Activated CD8-positive, alpha-beta T cell treated with anti-CD3 and anti-CD28 coated beads for 36 hours (primary cell): Measurements from ENCODE around the gene MRNIP. TPM values are rescaled to one million over a fixed set of nuclear protein-coding genes. Genes with fewer than 3 reads are reported as not detected.

Experiments used
- ATAC-seq: fragments of 200-7000 bp; cut with Tn5 transposase; one replicate; pipeline ENCODE4 v1.10.0; 2021; ENCODE audit warnings: mild to moderate bottlenecking, moderate library complexity
- CTCF ChIA-PET: fragments of 350-600 bp; sonication (Branson Sonifier 250); formaldehyde crosslinking; loops from one replicate; lab custom pipeline; 2021; ENCODE audit warnings: antibody characterized with exemption; lab: Charles Lee
- POLR2A ChIA-PET: fragments of 350-600 bp; sonication (Branson Sonifier 250); formaldehyde crosslinking; loops from one replicate; lab custom pipeline; 2021; ENCODE audit warnings: antibody characterized with exemption; lab: Charles Lee
- DNase-seq: peaks from one replicate; pipeline ENCODE4 v3.0.0-alpha.2; 2020
- H3K27ac Mint-ChIP-seq: one replicate; pipeline ENCODE4 v1.8.0; 2021; ENCODE audit warnings: mild to moderate bottlenecking, mixed read lengths
- H3K27me3 Mint-ChIP-seq: one replicate; pipeline ENCODE4 v1.8.0; 2021; ENCODE audit warnings: mixed read lengths
- H3K36me3 Mint-ChIP-seq: one replicate; pipeline ENCODE4 v1.8.0; 2021; ENCODE audit warnings: low read depth, mixed read lengths
- H3K4me1 Mint-ChIP-seq: one replicate; pipeline ENCODE4 v1.8.0; 2021; ENCODE audit warnings: low read depth, mixed read lengths
- H3K4me3 Mint-ChIP-seq: one replicate; pipeline ENCODE4 v1.8.0; 2021; ENCODE audit warnings: mild to moderate bottlenecking, moderate library complexity, mixed read lengths
- H3K9me3 Mint-ChIP-seq: one replicate; pipeline ENCODE4 v1.8.0; 2021; ENCODE audit warnings: mixed read lengths
- intact Hi-C: fragments of 100-400 bp; cut with micrococcal nuclease; formaldehyde crosslinking; loops from one replicate; pipeline ENCODE4 v1.10.0; 2022
- total RNA-seq, 2 experiments: library from RNA; stranded (reverse); gene quantifications; one replicate each; pipeline ENCODE4 v1.2.3, GENCODE V29; 2021
- TF ChIP-seq, protein P1 (sequence below): fragments of 200-600 bp; IDR thresholded peaks from one replicate; pipeline ENCODE4 v1.8.0; 2022; ENCODE audit warnings: antibody characterized with exemption, mild to moderate bottlenecking

MRNIP gene
- total RNA-seq, 2 experiments from 2014 or later: 19.8 to 21.5 TPM

DNA sequence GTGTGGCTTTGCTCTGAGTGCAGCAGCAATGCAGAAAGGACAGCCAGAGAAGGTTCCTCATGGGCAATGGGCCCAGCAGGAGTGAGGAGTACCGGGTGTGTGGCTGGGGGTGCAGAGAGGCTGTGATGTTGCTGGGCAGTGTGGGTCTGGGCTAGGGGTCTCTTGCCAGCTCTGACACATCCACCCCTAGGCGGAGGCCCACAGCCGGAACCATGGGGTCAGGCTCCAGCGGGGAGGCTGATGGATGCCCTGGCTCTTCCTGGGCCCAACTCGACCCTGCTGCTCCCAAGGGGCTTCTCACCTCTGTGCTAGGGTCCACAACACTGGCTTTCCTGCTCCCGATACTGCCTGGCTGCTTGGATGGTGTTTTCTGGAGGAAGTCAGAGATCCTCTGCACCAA is 29.2 kb upstream of the MRNIP start:
- ChIA-PET CTCF (no interaction called here), POLR2A (no interaction called here)
- H3K27ac Mint-ChIP-seq: no peak overlapping the region
- H3K27me3 Mint-ChIP-seq: no peaks in the 10 kb centered on the region
- TF ChIP-seq, protein P1, sequence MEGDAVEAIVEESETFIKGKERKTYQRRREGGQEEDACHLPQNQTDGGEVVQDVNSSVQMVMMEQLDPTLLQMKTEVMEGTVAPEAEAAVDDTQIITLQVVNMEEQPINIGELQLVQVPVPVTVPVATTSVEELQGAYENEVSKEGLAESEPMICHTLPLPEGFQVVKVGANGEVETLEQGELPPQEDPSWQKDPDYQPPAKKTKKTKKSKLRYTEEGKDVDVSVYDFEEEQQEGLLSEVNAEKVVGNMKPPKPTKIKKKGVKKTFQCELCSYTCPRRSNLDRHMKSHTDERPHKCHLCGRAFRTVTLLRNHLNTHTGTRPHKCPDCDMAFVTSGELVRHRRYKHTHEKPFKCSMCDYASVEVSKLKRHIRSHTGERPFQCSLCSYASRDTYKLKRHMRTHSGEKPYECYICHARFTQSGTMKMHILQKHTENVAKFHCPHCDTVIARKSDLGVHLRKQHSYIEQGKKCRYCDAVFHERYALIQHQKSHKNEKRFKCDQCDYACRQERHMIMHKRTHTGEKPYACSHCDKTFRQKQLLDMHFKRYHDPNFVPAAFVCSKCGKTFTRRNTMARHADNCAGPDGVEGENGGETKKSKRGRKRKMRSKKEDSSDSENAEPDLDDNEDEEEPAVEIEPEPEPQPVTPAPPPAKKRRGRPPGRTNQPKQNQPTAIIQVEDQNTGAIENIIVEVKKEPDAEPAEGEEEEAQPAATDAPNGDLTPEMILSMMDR: no peak
- DNase-seq (no peak), ATAC-seq (no peak)
- no peaks in the 10 kb centered on the region for H3K4me1 Mint-ChIP-seq
- peaks cover 16% of the 10 kb centered on the region for H3K9me3 Mint-ChIP-seq
- H3K36me3 Mint-ChIP-seq: peaks cover 64% of the 10 kb centered on the region
- H3K4me3 Mint-ChIP-seq: no peak overlapping the region
- intact Hi-C loops: no loop called here

DNA sequence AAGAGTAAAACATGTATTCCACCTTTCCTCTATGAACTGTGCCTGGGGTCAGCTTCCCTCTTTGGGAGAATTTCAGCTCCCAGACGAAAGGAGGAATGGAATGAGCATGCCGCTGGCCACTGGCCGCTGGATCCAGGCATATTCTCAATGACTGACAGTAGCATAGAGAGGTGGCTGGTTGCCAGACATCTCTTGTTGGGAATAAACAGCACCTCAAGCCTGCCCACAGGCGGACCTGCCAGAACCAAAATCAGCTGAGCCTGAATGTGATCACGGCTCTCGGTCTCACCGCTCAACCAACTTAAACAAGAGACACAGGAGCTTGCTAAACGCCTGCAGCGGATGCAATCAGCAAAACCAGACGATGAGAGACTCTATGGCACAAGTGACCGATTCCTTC is 28.5 kb upstream of the MRNIP start:
- Mint-ChIP-seq H3K9me3 (peaks cover 16% of the 10 kb centered on the region), H3K4me1 (no peaks in the 10 kb centered on the region), H3K27ac (no peak overlapping the region), H3K36me3 (peaks cover 66% of the 10 kb centered on the region), H3K4me3 (no peak overlapping the region), H3K27me3 (no peaks in the 10 kb centered on the region)
- TF ChIP-seq, protein P1: no peak
- intact Hi-C loops: no loop called here
- POLR2A ChIA-PET: no interaction called here
- CTCF ChIA-PET: no interaction called here
- no peak for DNase-seq
- no peak for ATAC-seq

DNA sequence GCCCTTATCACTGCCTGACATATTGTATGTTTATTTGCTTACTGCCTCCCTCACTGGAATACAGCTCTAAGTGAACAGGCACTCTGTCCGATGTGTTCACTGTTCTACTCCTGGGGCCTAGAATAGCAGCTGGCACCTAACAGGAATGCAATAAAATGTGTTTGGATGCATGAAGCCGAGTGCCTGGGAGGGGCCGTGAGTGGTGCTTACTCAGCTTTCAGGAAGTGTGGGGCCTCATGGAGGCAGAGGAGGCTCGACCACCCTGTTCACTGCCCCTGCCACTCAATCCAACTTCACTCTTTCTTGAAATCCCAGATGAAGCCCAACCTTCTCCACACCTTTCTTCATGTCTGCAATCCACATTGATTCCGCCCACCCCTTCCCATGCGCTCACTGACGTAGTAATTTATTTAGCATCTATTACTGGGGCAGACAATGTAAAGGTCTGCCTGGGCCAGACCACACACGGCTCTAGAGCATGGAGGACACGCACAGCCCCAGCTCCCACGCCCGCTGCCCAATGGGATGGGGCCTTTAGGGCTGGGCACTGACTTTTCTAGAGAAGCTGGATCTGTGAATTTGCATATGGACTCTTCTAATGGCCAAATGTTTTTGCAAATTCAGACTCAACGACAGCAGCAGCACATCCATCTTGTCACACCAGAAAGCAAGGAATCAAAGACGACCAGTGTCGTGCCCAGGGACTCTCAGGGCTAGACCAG is 27.7 kb upstream of the MRNIP start:
- Mint-ChIP-seq H3K4me1 (no peaks in the 10 kb centered on the region), H3K9me3 (peaks cover 16% of the 10 kb centered on the region), H3K27me3 (no peaks in the 10 kb centered on the region), H3K4me3 (no peak overlapping the region), H3K36me3 (peaks cover 65% of the 10 kb centered on the region), H3K27ac (no peak overlapping the region)
- TF ChIP-seq, protein P1: no peak
- ChIA-PET CTCF (no interaction called here), POLR2A (no interaction called here)
- intact Hi-C loops: no loop called here
- DNase-seq: no peak
- no peak for ATAC-seq

DNA sequence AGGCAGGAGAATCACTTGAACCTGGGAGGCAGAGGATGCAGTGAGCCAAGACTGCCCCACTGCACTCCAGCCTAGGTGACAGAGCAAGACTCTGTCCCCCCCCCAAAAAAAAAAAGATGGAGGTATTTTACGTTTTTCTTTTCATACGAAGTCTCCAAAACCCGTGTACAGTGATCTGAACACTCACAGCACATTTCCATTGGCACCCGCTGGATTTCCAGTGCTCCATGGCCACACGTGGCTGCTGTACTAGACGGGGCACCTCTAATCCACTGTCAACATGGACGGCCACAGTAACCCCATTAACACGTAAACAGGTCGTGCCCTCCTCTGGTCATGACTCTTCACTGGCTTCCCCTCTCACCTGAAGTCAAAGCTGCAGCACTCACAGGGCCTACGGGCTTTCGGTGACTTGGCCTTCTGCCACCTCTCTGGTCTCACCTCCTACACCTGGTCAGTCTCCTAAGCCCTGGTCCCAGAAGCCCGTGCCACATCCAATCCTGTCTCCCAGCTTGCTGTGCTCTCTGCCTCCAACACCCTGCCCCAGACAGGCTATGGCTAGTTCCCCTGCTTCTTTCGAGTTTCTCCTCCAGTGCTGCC is 27.0 kb upstream of the MRNIP start:
- TF ChIP-seq, protein P1: no peak
- no peak for ATAC-seq
- H3K4me1 Mint-ChIP-seq: no peaks in the 10 kb centered on the region
- no peaks in the 10 kb centered on the region for H3K27me3 Mint-ChIP-seq
- H3K4me3 Mint-ChIP-seq: no peak overlapping the region
- POLR2A ChIA-PET: no interaction called here
- intact Hi-C loops: no loop called here
- CTCF ChIA-PET: no interaction called here
- peaks cover 16% of the 10 kb centered on the region for H3K9me3 Mint-ChIP-seq
- DNase-seq: no peak
- H3K27ac Mint-ChIP-seq: no peak overlapping the region
- peaks cover 65% of the 10 kb centered on the region for H3K36me3 Mint-ChIP-seq

DNA sequence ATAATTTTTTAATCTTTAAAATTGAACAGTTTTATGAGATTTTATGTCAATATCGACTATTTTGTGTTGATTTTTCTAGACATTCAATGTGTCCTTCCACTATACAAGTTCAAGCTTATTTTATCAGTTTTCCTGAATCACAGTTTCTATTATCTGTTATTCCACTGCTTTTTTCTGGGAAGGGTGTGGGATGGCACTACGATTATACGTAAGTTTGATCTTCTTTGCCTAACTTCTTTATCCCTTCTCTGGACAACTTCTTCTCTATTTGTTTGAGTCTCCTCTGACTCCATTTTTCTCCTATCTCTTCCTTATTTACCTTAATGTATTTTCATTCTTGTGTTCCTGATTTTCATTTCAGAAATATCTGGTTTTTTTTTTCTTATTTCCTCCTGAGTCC is 24.5 kb upstream of the MRNIP start:
- DNase-seq (no peak), ATAC-seq (no peak)
- Mint-ChIP-seq H3K9me3 (peaks cover 16% of the 10 kb centered on the region), H3K4me3 (no peak overlapping the region), H3K27me3 (no peaks in the 10 kb centered on the region), H3K27ac (no peak overlapping the region), H3K4me1 (no peaks in the 10 kb centered on the region), H3K36me3 (peaks cover 52% of the 10 kb centered on the region)
- ChIA-PET CTCF (interaction anchor here (1.3 kb wide), 1 partner anchor 81 kb away, joined by 3 read pairs; no protein-coding TSS in a partner anchor), POLR2A (no interaction called here)
- intact Hi-C loops: no loop called here
- TF ChIP-seq, protein P1: no peak
